GM21528 (cell line): ENCODE data around the gene TAT.
A peak's percentile ranks its signal among the peaks of the same experiment; 100 is the strongest.

Source experiments
- ATAC-seq: cut with Tn5 transposase; IDR thresholded peaks from one replicate; pipeline ENCODE4 v1.9.1; 2021; ENCODE audit warnings: mild to moderate bottlenecking, moderate library complexity; ENCODE audit not compliant: unreplicated experiment, low FRiP score

Gene TAT

DNA sequence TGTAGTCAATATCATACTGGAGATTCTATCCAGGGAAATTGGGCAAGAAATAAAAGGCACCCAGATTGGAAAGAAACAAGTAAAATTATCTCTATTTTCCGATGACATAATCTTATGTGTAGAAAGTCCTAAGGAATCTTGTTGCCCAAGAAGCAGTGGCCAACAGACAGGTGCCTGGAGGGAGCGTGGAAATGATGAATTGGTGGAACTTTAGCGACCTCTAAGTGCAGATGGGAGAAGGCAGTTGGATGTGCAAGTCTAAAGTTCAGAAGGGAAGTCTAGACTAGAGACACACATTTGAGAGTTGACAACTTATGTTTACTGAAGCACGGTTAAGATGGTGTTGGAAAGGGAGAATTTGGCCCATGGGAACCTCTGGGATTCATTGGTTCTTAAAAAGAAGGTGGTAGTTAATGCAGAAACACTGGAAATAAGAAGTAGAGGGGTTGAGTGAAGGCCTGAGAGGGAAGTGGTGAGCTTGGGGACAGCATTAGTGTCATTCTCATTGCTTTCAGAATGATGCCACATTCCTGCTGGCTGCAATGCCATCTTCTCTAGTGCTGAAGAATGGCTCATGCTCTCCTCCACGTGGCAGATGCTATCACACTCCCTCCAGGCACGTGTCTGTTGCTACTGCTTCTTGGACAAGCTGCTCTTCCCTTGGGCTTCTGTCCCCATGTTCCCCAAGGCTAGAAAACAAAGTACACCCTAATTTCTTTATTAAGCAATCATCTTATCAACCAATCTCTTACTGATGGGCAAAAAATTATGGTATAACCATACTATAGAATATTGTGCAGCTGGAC lies 24.0 kb downstream of the TAT start:
- ATAC-seq = no peak

DNA sequence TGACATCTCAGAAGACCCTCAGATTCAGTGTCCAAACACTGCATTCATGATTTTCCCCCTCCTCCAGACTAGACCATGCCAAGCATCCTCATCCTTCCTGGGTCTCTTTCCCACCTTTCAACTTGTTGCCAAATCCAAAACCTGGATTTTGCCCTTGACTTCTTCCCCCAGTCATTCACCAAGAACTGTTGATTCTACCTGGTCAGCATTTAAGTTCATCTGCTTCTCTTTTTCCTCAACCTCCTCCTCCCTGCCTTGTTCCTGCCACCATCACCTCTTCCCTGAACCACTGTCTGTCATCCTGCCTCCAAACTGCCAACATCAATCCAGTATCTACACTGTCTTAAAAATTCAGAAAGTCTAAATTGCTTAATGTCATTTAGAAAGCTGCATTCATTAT lies 29.7 kb downstream of the TAT start:
- ATAC-seq = no peak

DNA sequence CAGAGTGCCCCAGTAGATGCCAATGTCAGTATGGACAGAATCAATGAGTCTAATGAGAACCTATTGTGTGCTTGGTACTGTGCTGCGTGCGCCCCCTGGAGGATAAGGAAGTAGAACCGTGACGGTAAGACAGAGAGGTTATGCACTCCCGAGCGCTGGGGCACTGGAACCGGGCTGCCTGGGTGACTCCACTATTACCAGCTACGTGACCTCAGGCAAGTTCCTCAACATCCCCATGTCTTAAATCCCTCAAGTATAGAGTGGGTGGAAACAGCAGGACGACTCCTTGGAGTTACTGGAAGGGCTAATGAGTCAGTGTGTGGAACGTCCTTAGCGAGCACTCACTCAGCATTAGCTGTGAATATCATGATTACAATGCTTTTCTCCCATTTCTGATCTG lies 34.5 kb downstream of the TAT start:
- no peak for ATAC-seq

DNA sequence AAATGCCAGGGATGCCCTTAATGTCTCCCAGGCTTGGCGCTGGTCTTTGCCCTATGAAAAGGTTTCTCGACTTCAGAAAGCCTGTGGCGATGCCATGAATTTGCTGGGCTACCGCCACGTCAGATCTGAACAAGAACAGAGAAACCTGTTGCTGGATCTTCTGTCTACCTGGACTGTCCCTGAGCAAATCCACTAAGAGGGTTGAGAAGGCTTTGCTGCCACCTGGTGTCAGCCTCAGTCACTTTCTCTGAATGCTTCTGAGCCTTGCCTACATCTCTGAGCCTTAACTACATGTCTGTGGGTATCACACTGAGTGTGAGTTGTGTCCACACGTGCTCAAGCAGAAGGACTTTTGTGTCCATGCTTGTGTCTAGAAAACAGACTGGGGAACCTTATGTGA lies 39.2 kb downstream of the TAT start:
- peak; percentile 56 for ATAC-seq

DNA sequence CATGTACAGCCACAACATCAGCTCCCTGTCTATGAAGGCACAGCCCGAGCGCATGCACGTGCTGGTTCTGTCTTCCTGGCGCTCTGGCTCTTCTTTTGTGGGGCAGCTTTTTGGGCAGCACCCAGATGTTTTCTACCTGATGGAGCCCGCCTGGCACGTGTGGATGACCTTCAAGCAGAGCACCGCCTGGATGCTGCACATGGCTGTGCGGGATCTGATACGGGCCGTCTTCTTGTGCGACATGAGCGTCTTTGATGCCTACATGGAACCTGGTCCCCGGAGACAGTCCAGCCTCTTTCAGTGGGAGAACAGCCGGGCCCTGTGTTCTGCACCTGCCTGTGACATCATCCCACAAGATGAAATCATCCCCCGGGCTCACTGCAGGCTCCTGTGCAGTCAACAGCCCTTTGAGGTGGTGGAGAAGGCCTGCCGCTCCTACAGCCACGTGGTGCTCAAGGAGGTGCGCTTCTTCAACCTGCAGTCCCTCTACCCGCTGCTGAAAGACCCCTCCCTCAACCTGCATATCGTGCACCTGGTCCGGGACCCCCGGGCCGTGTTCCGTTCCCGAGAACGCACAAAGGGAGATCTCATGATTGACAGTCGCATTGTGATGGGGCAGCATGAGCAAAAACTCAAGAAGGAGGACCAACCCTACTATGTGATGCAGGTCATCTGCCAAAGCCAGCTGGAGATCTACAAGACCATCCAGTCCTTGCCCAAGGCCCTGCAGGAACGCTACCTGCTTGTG lies 40.0 kb downstream of the TAT start:
- no peak for ATAC-seq

DNA sequence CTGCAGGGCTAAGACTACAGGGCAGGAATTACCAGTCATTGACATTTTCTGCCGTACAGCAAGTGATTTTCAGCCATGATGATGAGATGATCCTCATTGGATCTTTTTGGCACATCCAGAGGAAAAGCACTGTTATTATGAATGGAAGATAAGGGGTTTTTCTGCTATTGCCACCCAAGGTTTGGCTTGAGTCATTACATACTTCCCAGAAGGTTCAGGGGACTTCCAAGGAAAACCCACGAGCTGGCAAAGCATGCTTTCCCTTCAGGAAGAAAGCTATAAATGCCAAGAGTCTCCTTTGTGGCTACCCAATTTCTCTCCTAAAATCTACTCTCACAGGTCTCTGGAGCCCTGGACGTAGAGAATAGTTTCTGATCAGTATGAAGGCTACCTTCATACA lies 44.5 kb downstream of the TAT start:
- ATAC-seq = no peak

DNA sequence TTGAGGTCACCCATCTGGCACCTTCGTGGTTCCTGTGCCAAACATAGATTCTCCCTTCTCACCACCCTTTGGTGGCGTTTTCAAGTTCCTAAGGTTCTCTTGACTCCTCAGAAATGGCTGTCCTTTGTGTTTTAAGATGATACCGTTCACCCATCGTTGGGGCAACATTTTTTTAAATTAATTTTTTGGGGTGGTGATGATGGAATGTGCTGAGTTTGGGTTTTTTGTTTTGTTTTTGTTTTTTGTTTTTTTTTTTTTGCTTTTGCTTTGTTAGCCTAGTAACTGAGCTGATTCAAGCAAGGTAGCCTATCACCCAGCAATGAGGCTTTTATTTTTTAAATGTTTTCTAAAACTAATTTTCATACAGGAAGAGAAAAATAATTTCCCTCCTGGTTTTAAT lies 48.0 kb downstream of the TAT start:
- ATAC-seq = no peak

DNA sequence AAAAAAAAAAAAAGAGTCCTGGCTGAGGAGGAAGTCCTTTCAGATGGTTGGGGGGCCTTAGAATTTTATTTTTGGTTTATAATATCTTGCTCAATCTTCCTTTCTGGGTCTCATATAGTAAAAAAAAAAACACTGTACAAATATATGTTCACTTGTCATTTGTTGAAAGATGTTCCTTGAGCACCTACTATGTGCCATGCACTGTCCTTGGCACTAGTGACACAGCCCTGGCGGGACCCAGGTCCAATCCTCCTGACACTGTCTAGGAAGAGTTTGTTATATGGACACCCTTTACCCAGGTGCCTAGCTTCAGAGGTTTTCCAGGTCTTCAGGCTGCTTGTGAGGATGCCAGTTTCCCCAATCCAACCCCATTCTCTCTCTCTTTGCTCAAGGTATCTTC lies 48.6 kb downstream of the TAT start:
- ATAC-seq = no peak

DNA sequence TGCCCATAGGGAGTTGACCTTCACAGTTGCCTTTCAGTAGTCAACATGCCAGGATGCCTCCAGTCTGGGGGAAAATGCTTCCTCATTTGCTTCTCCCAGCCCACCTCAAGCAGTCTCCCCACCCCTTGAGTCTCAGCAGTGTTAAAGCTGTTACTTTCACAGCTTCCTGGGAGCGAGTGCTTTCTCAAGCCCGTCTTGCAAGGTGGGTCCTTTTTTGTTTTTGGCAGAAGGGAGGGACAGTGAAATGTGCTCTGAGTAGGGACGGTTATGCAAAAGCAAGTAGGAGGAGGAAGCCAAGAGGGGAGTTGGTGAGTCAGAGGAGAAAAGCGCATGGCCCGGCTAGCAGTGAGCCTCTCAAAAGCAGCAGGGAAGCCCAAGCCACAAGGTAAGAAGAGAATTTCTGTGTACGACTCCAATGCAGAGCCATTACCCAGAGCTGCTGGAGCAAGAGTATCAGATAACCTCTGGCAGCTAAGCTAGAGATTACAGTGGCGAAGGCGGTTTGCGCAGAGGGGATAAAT lies 50.7 kb downstream of the TAT start, which contains the start of gene CHST4:
Gene CHST4, plus strand, starts transcription at position 316 of the 521 bp plus-strand sequence. CDS start 10,252 bp downstream, outside the sequence.
- no peak for ATAC-seq

DNA sequence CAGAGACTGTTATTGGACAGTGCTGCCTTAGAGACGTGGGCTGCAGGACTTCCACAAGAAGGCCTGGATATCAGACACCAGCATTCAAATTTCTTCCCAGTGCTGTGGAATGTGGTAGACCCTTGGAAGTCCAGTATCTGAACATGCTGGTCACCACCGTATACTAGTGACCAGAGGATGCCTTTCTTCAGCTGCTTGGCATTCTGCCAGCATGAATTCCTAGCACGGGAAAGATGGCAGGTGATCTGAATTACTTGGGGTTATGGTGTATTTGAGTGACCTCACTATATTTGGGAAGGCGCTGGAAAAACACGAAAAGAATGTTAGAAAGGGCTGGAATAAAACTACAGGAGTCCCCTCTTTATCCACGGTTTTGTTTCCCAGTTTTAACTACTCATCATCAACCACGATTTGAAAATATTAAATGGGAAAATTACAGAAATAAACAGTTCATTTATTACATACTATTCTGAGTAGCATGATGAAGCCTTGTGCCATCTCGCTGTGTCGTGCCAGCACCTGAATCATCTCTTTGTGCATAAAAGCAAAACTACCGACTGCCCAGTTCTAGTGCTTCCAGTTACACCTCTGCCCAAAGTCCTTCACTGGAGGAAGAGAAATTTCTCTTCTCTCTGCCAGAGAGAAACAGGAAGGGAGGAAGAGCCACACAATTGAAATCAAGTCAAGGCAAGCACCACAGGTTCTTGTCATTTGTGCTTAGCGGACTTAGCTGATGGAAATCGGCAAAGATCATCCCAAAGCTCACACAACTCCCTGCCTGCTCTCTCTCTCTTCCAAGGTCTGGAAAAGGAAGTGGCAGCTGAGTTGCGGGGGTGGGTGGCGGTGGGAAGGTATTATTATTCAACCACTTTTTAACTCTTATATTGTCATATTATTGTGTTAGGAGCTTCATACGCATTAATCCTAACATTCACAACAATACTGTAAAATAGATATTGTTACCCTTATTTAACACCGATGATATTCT lies 52.0 kb downstream of the TAT start:
- no peak for ATAC-seq

DNA sequence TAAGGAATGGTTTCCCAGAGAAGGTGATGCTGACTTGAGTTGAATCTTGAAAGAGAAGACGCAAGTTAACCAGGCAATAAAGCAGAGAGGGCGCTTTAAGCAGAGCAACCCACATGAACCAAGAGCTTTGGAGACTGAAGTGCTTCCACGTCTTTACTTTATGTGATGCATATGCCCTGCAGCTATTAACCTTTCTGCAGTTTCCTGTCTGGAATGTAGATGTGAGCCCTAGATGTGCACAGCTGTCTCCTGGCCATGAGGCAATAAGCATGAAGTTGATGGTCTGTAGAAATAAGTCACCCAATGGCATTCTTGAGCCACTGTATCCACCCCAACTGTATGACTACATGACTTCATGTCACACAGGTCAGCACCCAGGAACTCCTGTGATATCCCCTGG lies 56.3 kb downstream of the TAT start:
- no peak for ATAC-seq
